Measurements from ENCODE around the gene MORN1.

MORN1 gene

GRCh38 chr1:2279210-2279639, 112.1 kb downstream of the MORN1 start:
- TF ChIP-seq CSDC2 (CRISPR knock-in tag; IDR thresholded peaks at IDR 0.05), result no peak
- TF ChIP-seq SNAI2 (CRISPR knock-in tag; IDR thresholded peaks at IDR 0.05), result no peak
- TF ChIP-seq ZNF565 (CRISPR knock-in tag; conservative IDR thresholded peaks at IDR 0.05; ENCODE audit: low read depth), result no peak
- TF ChIP-seq ZFP3 (CRISPR knock-in tag; IDR thresholded peaks at IDR 0.05), result no peak
- no peak for TF ChIP-seq OSR1 (CRISPR knock-in tag; IDR thresholded peaks at IDR 0.05)
- no peak for TF ChIP-seq ARNTL (CRISPR knock-in tag; IDR thresholded peaks at IDR 0.05; ENCODE audit: borderline replicate concordance, low read depth)
- TF ChIP-seq ZFP30 (CRISPR knock-in tag; IDR thresholded peaks at IDR 0.05), result no peak
- peak; percentile 42; the same call in 2 of the 3 replicates for ATAC-seq

DNA sequence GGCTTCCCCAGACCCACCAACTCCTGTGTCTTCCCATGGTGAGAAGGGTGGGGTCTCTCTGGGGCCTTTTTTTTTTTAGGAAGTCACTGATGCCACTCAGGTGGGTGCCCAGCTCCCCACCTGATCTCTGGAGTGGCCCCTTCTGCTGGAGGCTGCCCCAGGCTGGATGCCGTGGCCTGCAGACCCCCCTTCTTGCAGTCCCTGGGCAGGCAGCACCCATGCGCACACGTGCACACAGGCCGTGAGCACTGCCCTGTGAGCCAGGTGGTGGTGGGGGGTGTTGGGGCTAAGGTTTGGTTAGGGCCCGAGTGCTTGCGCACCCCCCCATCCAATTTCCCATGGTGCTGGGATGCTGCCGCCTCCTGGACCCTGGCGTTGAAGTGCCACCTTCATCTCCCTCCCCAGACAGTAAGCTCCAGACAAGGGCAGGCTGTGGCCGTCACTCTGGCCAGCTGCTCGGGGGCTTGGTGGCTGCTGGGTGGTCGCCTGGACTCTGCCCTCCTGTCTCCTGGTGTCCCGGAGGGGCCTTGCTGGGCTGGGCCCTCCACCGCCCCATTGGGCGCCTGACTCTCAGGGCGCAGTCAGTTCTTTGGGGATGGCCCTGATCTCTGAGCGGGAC, 112.7 kb downstream of the MORN1 start:
- TF ChIP-seq, protein P1, sequence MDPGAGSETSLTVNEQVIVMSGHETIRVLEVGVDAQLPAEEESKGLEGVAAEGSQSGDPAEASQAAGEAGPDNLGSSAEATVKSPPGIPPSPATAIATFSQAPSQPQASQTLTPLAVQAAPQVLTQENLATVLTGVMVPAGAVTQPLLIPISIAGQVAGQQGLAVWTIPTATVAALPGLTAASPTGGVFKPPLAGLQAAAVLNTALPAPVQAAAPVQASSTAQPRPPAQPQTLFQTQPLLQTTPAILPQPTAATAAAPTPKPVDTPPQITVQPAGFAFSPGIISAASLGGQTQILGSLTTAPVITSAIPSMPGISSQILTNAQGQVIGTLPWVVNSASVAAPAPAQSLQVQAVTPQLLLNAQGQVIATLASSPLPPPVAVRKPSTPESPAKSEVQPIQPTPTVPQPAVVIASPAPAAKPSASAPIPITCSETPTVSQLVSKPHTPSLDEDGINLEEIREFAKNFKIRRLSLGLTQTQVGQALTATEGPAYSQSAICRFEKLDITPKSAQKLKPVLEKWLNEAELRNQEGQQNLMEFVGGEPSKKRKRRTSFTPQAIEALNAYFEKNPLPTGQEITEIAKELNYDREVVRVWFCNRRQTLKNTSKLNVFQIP (CRISPR knock-in tag; IDR thresholded peaks at IDR 0.05; ENCODE audit: borderline replicate concordance, low read depth), result no peak
- TF ChIP-seq ZFP30 (CRISPR knock-in tag; IDR thresholded peaks at IDR 0.05) (no peak), PPARA (CRISPR knock-in tag; IDR thresholded peaks at IDR 0.05; ENCODE audit: borderline replicate concordance) (no peak), ZFP3 (CRISPR knock-in tag; IDR thresholded peaks at IDR 0.05) (no peak), TOX (CRISPR knock-in tag; IDR thresholded peaks at IDR 0.05; ENCODE audit: borderline replicate concordance) (no peak), ARNTL (CRISPR knock-in tag; IDR thresholded peaks at IDR 0.05; ENCODE audit: borderline replicate concordance, low read depth) (no peak), ZC3H10 (CRISPR knock-in tag; IDR thresholded peaks at IDR 0.05) (no peak), SNAI2 (CRISPR knock-in tag; IDR thresholded peaks at IDR 0.05) (no peak), CSRNP3 (CRISPR knock-in tag; IDR thresholded peaks at IDR 0.05) (no peak), ZNF565 (CRISPR knock-in tag; conservative IDR thresholded peaks at IDR 0.05; ENCODE audit: low read depth) (no peak), PATZ1 (CRISPR knock-in tag; IDR thresholded peaks at IDR 0.05; ENCODE audit: borderline replicate concordance) (no peak)
- TF ChIP-seq, protein P2, sequence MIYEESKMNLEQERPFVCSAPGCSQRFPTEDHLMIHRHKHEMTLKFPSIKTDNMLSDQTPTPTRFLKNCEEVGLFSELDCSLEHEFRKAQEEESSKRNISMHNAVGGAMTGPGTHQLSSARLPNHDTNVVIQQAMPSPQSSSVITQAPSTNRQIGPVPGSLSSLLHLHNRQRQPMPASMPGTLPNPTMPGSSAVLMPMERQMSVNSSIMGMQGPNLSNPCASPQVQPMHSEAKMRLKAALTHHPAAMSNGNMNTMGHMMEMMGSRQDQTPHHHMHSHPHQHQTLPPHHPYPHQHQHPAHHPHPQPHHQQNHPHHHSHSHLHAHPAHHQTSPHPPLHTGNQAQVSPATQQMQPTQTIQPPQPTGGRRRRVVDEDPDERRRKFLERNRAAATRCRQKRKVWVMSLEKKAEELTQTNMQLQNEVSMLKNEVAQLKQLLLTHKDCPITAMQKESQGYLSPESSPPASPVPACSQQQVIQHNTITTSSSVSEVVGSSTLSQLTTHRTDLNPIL (CRISPR knock-in tag; IDR thresholded peaks at IDR 0.05; ENCODE audit: low read depth), result no peak
- no peak; the same call in 2 of the 3 replicates for ATAC-seq

- no peak for ATAC-seq
- TF ChIP-seq SNAI2 (CRISPR knock-in tag; IDR thresholded peaks at IDR 0.05) (no peak), ISL1 (CRISPR knock-in tag; IDR thresholded peaks at IDR 0.05) (no peak), ESRRG (CRISPR knock-in tag; IDR thresholded peaks at IDR 0.05) (no peak), GLIS3 (CRISPR knock-in tag; IDR thresholded peaks at IDR 0.05) (no peak), TOX (CRISPR knock-in tag; IDR thresholded peaks at IDR 0.05; ENCODE audit: borderline replicate concordance) (no peak)
Measured at GRCh38 chr1:2277741-2278488, 113.4 kb downstream of the MORN1 start.

- no peak for ATAC-seq
Measured at GRCh38 chr1:2276803-2277580, 114.4 kb downstream of the MORN1 start.

More at GRCh38 chr1:2276803-2277580, 114.4 kb downstream of the MORN1 start:
- TF ChIP-seq PPARA (CRISPR knock-in tag; IDR thresholded peaks at IDR 0.05; ENCODE audit: borderline replicate concordance) (no peak), SNAI2 (CRISPR knock-in tag; IDR thresholded peaks at IDR 0.05) (no peak), ESRRG (CRISPR knock-in tag; IDR thresholded peaks at IDR 0.05) (no peak)
